Ishikawa (cell line): ENCODE measurements around the gene CHADL.

ENCODE experiments used
- CEBPB ChIP-seq: IDR thresholded peaks from 2 replicates; pipeline ENCODE4 v1.6.1; 2012
- CREB1 ChIP-seq: IDR thresholded peaks from 2 replicates; pipeline ENCODE4 v1.6.1; 2012; ENCODE audit warnings: low read depth
- EGR1 ChIP-seq: IDR thresholded peaks from 2 replicates; pipeline ENCODE4 v1.6.1; 2012
- EP300 ChIP-seq: IDR thresholded peaks from 2 replicates; pipeline ENCODE4 v1.6.1; 2012; ENCODE audit warnings: borderline replicate concordance
- FOXM1 ChIP-seq: IDR thresholded peaks from 2 replicates; pipeline ENCODE4 v1.6.1; 2012; ENCODE audit warnings: low read depth, borderline replicate concordance
- NFIC ChIP-seq: IDR thresholded peaks from 2 replicates; pipeline ENCODE4 v1.6.1; 2012
- RAD21 ChIP-seq: IDR thresholded peaks from 2 replicates; pipeline ENCODE4 v1.6.1; 2012; ENCODE audit warnings: low read depth
- TAF1 ChIP-seq: IDR thresholded peaks from 2 replicates; pipeline ENCODE4 v1.6.1; 2012; ENCODE audit warnings: low read depth, mild to moderate bottlenecking
- TCF12 ChIP-seq: IDR thresholded peaks from 2 replicates; pipeline ENCODE4 v1.6.1; 2012; ENCODE audit warnings: low read depth
- TEAD4 ChIP-seq: IDR thresholded peaks from 2 replicates; pipeline ENCODE4 v1.6.1; 2012
- YY1 ChIP-seq: IDR thresholded peaks from 2 replicates; pipeline ENCODE4 v1.6.1; 2012; ENCODE audit warnings: low read depth
- ZBTB7A ChIP-seq: IDR thresholded peaks from 2 replicates; pipeline ENCODE4 v1.6.1; 2012; ENCODE audit warnings: low read depth
- TF ChIP-seq, protein P1 (sequence below): IDR thresholded peaks from 2 replicates; pipeline ENCODE4 v1.6.1; 2012
- TF ChIP-seq, protein P2 (sequence below): IDR thresholded peaks from 2 replicates; pipeline ENCODE4 v1.6.1; 2012
- TF ChIP-seq, protein P3 (sequence below): IDR thresholded peaks from 2 replicates; pipeline ENCODE4 v1.6.1; 2012; ENCODE audit warnings: low read depth, mild to moderate bottlenecking

The CHADL gene

GRCh38 chr22:41250127-41250526, 9.4 kb upstream of the CHADL start:
- TF ChIP-seq CREB1 (no peak), FOXM1 (no peak), ZBTB7A (no peak), TCF12 (no peak), TAF1 (no peak), RAD21 (no peak), NFIC (no peak), EP300 (no peak), YY1 (no peak), EGR1 (no peak), CEBPB (no peak), TEAD4 (no peak)
- TF ChIP-seq, protein P1, sequence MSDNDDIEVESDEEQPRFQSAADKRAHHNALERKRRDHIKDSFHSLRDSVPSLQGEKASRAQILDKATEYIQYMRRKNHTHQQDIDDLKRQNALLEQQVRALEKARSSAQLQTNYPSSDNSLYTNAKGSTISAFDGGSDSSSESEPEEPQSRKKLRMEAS, result no peak
- TF ChIP-seq, protein P2, sequence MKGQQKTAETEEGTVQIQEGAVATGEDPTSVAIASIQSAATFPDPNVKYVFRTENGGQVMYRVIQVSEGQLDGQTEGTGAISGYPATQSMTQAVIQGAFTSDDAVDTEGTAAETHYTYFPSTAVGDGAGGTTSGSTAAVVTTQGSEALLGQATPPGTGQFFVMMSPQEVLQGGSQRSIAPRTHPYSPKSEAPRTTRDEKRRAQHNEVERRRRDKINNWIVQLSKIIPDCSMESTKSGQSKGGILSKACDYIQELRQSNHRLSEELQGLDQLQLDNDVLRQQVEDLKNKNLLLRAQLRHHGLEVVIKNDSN, result no peak
- TF ChIP-seq, protein P3, sequence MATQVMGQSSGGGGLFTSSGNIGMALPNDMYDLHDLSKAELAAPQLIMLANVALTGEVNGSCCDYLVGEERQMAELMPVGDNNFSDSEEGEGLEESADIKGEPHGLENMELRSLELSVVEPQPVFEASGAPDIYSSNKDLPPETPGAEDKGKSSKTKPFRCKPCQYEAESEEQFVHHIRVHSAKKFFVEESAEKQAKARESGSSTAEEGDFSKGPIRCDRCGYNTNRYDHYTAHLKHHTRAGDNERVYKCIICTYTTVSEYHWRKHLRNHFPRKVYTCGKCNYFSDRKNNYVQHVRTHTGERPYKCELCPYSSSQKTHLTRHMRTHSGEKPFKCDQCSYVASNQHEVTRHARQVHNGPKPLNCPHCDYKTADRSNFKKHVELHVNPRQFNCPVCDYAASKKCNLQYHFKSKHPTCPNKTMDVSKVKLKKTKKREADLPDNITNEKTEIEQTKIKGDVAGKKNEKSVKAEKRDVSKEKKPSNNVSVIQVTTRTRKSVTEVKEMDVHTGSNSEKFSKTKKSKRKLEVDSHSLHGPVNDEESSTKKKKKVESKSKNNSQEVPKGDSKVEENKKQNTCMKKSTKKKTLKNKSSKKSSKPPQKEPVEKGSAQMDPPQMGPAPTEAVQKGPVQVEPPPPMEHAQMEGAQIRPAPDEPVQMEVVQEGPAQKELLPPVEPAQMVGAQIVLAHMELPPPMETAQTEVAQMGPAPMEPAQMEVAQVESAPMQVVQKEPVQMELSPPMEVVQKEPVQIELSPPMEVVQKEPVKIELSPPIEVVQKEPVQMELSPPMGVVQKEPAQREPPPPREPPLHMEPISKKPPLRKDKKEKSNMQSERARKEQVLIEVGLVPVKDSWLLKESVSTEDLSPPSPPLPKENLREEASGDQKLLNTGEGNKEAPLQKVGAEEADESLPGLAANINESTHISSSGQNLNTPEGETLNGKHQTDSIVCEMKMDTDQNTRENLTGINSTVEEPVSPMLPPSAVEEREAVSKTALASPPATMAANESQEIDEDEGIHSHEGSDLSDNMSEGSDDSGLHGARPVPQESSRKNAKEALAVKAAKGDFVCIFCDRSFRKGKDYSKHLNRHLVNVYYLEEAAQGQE, result no peak

DNA sequence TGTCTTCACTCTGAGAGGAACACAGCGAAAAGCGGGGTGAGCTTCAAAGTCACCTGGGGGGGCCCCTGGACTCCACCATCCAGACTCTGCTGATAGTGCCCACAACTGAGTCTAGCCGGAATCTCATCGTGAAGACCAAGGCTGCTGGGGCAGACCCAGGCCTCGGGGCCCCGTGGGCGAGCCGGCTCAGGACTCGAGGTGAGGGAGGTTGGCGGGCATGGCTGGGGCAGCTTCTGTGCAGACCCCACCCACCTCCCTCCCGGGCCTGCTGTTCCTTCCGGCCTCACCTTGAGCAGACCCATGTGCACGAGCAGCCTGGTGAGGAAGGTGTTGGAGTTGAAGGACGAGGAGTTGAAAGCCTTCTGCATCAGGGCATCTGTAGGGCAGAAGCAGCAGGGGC, 8.7 kb upstream of the CHADL start:
- TF ChIP-seq NFIC, result no peak
- TF ChIP-seq, protein P2, result no peak
- no peak for TF ChIP-seq CEBPB
- TF ChIP-seq ZBTB7A, result no peak
- no peak for TF ChIP-seq TEAD4
- TF ChIP-seq EP300, result no peak

DNA sequence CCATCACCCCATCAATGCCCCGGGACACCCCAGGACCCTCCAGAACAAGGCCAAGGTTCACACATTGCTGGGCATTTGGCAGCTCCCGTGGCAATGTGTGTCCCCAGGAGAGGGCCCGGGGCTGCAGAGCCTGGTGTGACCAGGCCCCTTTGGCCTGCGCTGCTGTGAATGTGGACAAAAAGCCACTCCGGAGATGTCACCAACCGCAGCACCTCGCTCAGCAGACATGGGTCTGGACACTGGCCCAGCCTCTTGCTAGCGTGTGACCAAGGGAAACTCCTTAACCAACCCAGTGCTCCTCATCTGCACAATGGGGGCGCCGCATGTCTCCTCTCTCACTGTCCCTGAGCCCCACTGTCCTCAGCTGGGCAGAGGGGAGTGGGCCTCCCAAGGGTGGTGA, 8.0 kb upstream of the CHADL start:
- TF ChIP-seq, protein P3, result no peak
- no peak for TF ChIP-seq NFIC
- no peak for TF ChIP-seq FOXM1

- TF ChIP-seq CEBPB, result no peak
- TF ChIP-seq EGR1, result no peak
- TF ChIP-seq, protein P1, result no peak
- TF ChIP-seq TEAD4, result no peak
- TF ChIP-seq TAF1, result no peak
- no peak for TF ChIP-seq RAD21
- TF ChIP-seq CREB1, result no peak
- TF ChIP-seq TCF12, result no peak
- TF ChIP-seq FOXM1, result no peak
- TF ChIP-seq, protein P2, result no peak
- no peak for TF ChIP-seq YY1
- no peak for TF ChIP-seq EP300
- no peak for TF ChIP-seq ZBTB7A
- TF ChIP-seq, protein P3, result no peak
Observed at GRCh38 chr22:41248314-41248713, 7.6 kb upstream of the CHADL start.

GRCh38 chr22:41247703-41248102, 7.0 kb upstream of the CHADL start:
- TF ChIP-seq, protein P1, result no peak
- no peak for TF ChIP-seq EP300
- TF ChIP-seq CREB1, result no peak
- no peak for TF ChIP-seq NFIC
- TF ChIP-seq, protein P2, result no peak
- no peak for TF ChIP-seq TCF12
- no peak for TF ChIP-seq YY1
- TF ChIP-seq CEBPB, result no peak
- TF ChIP-seq EGR1, result no peak
- TF ChIP-seq ZBTB7A, result no peak
- TF ChIP-seq, protein P3, result no peak
- no peak for TF ChIP-seq RAD21
- TF ChIP-seq TEAD4, result no peak
- TF ChIP-seq TAF1, result no peak
- TF ChIP-seq FOXM1, result no peak
